ENCODE measurements around the gene IL11RA. TPM values are rescaled to one million over a fixed set of nuclear protein-coding genes. Genes with fewer than 3 reads are reported as not detected.

IL11RA gene
- total RNA-seq, 2 experiments from 2014 or later = 17.4 to 20.7 TPM

- TF ChIP-seq, protein P1, sequence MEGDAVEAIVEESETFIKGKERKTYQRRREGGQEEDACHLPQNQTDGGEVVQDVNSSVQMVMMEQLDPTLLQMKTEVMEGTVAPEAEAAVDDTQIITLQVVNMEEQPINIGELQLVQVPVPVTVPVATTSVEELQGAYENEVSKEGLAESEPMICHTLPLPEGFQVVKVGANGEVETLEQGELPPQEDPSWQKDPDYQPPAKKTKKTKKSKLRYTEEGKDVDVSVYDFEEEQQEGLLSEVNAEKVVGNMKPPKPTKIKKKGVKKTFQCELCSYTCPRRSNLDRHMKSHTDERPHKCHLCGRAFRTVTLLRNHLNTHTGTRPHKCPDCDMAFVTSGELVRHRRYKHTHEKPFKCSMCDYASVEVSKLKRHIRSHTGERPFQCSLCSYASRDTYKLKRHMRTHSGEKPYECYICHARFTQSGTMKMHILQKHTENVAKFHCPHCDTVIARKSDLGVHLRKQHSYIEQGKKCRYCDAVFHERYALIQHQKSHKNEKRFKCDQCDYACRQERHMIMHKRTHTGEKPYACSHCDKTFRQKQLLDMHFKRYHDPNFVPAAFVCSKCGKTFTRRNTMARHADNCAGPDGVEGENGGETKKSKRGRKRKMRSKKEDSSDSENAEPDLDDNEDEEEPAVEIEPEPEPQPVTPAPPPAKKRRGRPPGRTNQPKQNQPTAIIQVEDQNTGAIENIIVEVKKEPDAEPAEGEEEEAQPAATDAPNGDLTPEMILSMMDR (IDR thresholded peaks at IDR 0.05) = no peak
- peaks cover 23% of the 10 kb centered on the region for H3K36me3 Mint-ChIP-seq (ENCODE audit: low read depth)
- ATAC-seq (no peak), DNase-seq (no peak)
- H3K4me3 Mint-ChIP-seq = no peak overlapping the region
- CTCF ChIA-PET = interaction anchor here (0.8 to 8.4 kb wide), 23 partner anchors 12 to 460 kb away, joined by 3 to 142 read pairs (median 4); partner anchors contain the start of genes CCL27, CNTFR, DCTN3 and GALT
- H3K27me3 Mint-ChIP-seq = peaks cover 6% of the 10 kb centered on the region
- no peak overlapping the region for H3K27ac Mint-ChIP-seq
- no peaks in the 10 kb centered on the region for H3K9me3 Mint-ChIP-seq
- H3K4me1 Mint-ChIP-seq (ENCODE audit: low read depth) = peaks cover 35% of the 10 kb centered on the region
- intact Hi-C loops (cut with micrococcal nuclease) = loop anchor here (2.0 kb wide), 1 partner anchor 22 kb away; the partner anchor contains the start of gene RPP25L
- POLR2A ChIA-PET = interaction anchor here (1.4 to 7.3 kb wide), 5 partner anchors 13 to 30 kb away, joined by 5 to 63 read pairs (median 35); partner anchors contain the start of genes DCTN3, GALT and RPP25L
Observed at GRCh38 chr9:34634551-34635248, 17.3 kb upstream of the IL11RA start.

DNA sequence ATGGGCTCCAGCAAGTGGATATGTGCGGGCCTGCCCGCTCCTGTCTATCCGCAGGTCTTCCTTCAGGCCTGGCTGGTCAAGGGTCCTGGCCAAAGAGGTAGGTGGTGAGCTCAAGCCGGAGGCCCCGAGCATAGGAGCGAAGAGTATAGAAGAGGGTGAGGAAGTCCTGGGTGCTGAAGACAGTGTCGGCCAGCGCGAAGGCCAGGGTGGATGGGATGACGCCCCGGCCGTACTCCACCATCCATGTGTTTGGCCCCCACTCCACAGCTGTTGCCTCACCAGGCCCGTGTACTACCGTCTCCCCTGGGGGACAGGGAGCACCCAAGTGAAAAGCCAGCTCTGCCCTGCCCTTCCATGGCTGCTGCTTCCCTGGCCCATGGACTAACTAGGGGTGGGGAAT, 16.4 kb upstream of the IL11RA start:
- peak overlapping the region; percentile 94 for H3K4me3 Mint-ChIP-seq
- no peak for ATAC-seq
- H3K9me3 Mint-ChIP-seq = no peaks in the 10 kb centered on the region
- H3K4me1 Mint-ChIP-seq (ENCODE audit: low read depth) = peaks cover 35% of the 10 kb centered on the region
- no peak for DNase-seq
- H3K27ac Mint-ChIP-seq = no peak overlapping the region
- TF ChIP-seq, protein P1 (IDR thresholded peaks at IDR 0.05) = no peak
- intact Hi-C loops (cut with micrococcal nuclease) = loop anchor here (2.0 kb wide), 1 partner anchor 23 kb away; the partner anchor contains the start of gene RPP25L
- CTCF ChIA-PET = interaction anchor here (1.0 to 8.4 kb wide), 6 partner anchors 11 to 66 kb away, joined by 6 to 142 read pairs (median 86); partner anchors contain the start of genes DCTN3, GALT and RPP25L
- peaks cover under 1% of the 10 kb centered on the region for H3K27me3 Mint-ChIP-seq
- peaks cover 23% of the 10 kb centered on the region for H3K36me3 Mint-ChIP-seq (ENCODE audit: low read depth)
- POLR2A ChIA-PET = interaction anchor here (0.8 to 7.3 kb wide), 7 partner anchors 10 to 1309 kb away, joined by 4 to 63 read pairs (median 28); partner anchors contain the start of genes DCTN3, GALT and RPP25L

DNA sequence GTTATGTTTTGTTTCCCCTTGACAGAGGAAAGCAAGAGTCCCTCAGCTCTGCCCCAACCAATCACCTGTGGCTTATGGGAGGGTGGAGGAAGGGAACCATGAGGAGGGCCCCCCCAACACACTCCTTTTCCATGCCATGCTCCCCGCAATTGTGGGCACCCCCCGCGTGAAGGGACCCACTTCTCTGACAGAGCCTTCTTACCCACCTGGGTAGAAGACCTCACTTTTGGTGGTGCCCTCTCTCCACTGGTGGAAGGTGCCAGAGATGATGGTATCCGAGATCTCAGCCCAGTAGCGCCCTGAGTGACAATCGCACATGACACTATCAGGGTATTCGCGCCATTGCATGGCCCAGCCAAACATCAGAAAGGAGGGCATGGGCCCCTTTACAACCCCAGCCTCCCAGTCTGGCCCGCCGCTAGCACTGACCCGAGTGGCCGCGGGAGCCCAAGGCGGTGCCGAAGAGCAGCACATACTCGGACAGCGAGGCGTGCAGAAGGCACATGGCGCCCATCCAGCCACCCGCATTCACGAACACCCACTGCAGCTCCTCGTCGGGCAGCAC, 15.1 kb upstream of the IL11RA start:
- intact Hi-C loops (cut with micrococcal nuclease) = no loop called here
- no peaks in the 10 kb centered on the region for H3K27me3 Mint-ChIP-seq
- peak; percentile 37 for DNase-seq
- H3K9me3 Mint-ChIP-seq = no peaks in the 10 kb centered on the region
- CTCF ChIA-PET = interaction anchor here (1.0 to 8.4 kb wide), 10 partner anchors 8 to 260 kb away, joined by 3 to 142 read pairs (median 10); partner anchors contain the start of genes ARID3C, DCTN3, GALT and MYORG
- TF ChIP-seq, protein P1 (IDR thresholded peaks at IDR 0.05) = no peak
- peaks cover 36% of the 10 kb centered on the region for H3K4me1 Mint-ChIP-seq (ENCODE audit: low read depth)
- POLR2A ChIA-PET = interaction anchor here (1.0 to 7.3 kb wide), 12 partner anchors 7 to 129 kb away, joined by 3 to 63 read pairs (median 5); partner anchors contain the start of genes DCTN3, GALT and RPP25L
- ATAC-seq = peak; percentile 4
- H3K4me3 Mint-ChIP-seq = peak overlapping the region; percentile 94
- peak overlapping the region; percentile 90 for H3K27ac Mint-ChIP-seq
- H3K36me3 Mint-ChIP-seq (ENCODE audit: low read depth) = peaks cover 23% of the 10 kb centered on the region

GRCh38 chr9:34637356-34638137, 14.4 kb upstream of the IL11RA start, which contains the start of gene SIGMAR1:
TSS of gene SIGMAR1 (minus strand) at chr9:34637787. CDS start at chr9:34637697, 90 bp downstream.
- no peaks in the 10 kb centered on the region for H3K9me3 Mint-ChIP-seq
- TF ChIP-seq, protein P1 (IDR thresholded peaks at IDR 0.05) = no peak
- H3K27ac Mint-ChIP-seq = peak within 1 kb of the TSS; percentile 90
- no peaks in the 10 kb centered on the region for H3K27me3 Mint-ChIP-seq
- peak within 1 kb of the TSS; percentile 94 for H3K4me3 Mint-ChIP-seq
- DNase-seq (peak; percentile 92), ATAC-seq (peak; percentile 95)
- POLR2A ChIA-PET = interaction anchor here (0.8 to 7.3 kb wide), 16 partner anchors 8 to 460 kb away, joined by 3 to 63 read pairs (median 5); partner anchors contain the start of genes DCTN3, GALT, IL11RA and RPP25L
- CTCF ChIA-PET = interaction anchor here (0.6 to 8.4 kb wide), 17 partner anchors 9 to 262 kb away, joined by 3 to 142 read pairs (median 4); partner anchors contain the start of genes ARID3C, CCL27, DCTN3 and GALT
- peaks cover 36% of the 10 kb centered on the region for H3K4me1 Mint-ChIP-seq (ENCODE audit: low read depth)
- intact Hi-C loops (cut with micrococcal nuclease) = no loop called here
- peaks cover 23% of the 10 kb centered on the region for H3K36me3 Mint-ChIP-seq (ENCODE audit: low read depth)
